ENCODE results near the gene BACH2. TPM values are rescaled to one million over a fixed set of nuclear protein-coding genes. Genes with fewer than 3 reads are reported as not detected.

The BACH2 gene
- total RNA-seq, 2 experiments from 2014 or later = 60.7 to 66.9 TPM

GRCh38 chr6:89951574-89952104, 345.0 kb downstream of the BACH2 start:
- Mint-ChIP-seq H3K27ac (peak overlapping the region; percentile 89), H3K36me3 (ENCODE audit: low read depth) (peaks cover 74% of the 10 kb centered on the region), H3K4me1 (ENCODE audit: low read depth) (peaks cover 75% of the 10 kb centered on the region), H3K4me3 (no peak overlapping the region), H3K27me3 (no peaks in the 10 kb centered on the region), H3K9me3 (no peaks in the 10 kb centered on the region)
- DNase-seq = no peak
- intact Hi-C loops (cut with micrococcal nuclease) = loop anchor here (5.0 to 10.0 kb wide), 4 partner anchors 76 to 443 kb away; no protein-coding TSS in a partner anchor
- ATAC-seq = no peak
- ChIA-PET POLR2A (interaction anchor here (0.6 to 1.3 kb wide), 5 partner anchors 9 to 159 kb away, joined by 3 to 4 read pairs (median 3); no protein-coding TSS in a partner anchor), CTCF (interaction anchor here (1.6 to 2.8 kb wide), 4 partner anchors 9 to 528 kb away, joined by 4 to 24 read pairs (median 7); no protein-coding TSS in a partner anchor)
- TF ChIP-seq, protein P1, sequence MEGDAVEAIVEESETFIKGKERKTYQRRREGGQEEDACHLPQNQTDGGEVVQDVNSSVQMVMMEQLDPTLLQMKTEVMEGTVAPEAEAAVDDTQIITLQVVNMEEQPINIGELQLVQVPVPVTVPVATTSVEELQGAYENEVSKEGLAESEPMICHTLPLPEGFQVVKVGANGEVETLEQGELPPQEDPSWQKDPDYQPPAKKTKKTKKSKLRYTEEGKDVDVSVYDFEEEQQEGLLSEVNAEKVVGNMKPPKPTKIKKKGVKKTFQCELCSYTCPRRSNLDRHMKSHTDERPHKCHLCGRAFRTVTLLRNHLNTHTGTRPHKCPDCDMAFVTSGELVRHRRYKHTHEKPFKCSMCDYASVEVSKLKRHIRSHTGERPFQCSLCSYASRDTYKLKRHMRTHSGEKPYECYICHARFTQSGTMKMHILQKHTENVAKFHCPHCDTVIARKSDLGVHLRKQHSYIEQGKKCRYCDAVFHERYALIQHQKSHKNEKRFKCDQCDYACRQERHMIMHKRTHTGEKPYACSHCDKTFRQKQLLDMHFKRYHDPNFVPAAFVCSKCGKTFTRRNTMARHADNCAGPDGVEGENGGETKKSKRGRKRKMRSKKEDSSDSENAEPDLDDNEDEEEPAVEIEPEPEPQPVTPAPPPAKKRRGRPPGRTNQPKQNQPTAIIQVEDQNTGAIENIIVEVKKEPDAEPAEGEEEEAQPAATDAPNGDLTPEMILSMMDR (IDR thresholded peaks at IDR 0.05) = no peak

DNA sequence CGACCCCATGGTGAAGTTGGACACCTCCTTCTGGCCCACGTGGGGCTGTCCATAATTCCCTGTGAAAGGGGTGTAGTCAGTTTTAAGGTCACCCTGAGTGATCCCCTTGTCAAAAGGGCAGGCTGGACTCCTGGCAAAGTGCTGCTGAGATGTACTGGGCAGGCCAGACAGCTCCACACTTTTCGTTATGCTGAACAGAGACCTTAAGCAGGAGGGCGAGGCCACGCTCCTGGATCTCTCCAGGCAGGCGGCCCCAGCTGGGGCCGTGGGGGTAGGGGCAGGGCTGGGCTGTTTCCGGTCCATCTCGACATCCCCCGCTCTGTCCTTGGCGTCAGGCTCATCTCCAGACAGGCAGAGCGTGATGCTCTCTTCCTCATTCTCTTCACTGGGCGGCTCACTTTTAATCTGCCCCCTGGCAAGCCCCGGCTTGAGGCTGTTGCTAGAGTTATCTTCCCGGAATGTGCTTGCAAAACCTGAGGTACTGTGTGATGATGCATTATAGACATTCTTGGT, 345.7 kb downstream of the BACH2 start:
- intact Hi-C loops (cut with micrococcal nuclease) = loop anchor here (5.0 to 10.0 kb wide), 4 partner anchors 76 to 444 kb away; no protein-coding TSS in a partner anchor
- Mint-ChIP-seq H3K9me3 (no peaks in the 10 kb centered on the region), H3K4me1 (ENCODE audit: low read depth) (peaks cover 75% of the 10 kb centered on the region), H3K27ac (peak overlapping the region; percentile 89), H3K4me3 (no peak overlapping the region), H3K27me3 (no peaks in the 10 kb centered on the region), H3K36me3 (ENCODE audit: low read depth) (peaks cover 73% of the 10 kb centered on the region)
- DNase-seq = no peak
- TF ChIP-seq, protein P1 (IDR thresholded peaks at IDR 0.05) = no peak
- ChIA-PET CTCF (interaction anchor here (2.8 kb wide), 1 partner anchor 10 kb away, joined by 24 read pairs; no protein-coding TSS in a partner anchor), POLR2A (interaction anchor here (0.6 to 1.0 kb wide), 2 partner anchors 129 to 160 kb away, joined by 3 read pairs; no protein-coding TSS in a partner anchor)
- ATAC-seq = no peak

DNA sequence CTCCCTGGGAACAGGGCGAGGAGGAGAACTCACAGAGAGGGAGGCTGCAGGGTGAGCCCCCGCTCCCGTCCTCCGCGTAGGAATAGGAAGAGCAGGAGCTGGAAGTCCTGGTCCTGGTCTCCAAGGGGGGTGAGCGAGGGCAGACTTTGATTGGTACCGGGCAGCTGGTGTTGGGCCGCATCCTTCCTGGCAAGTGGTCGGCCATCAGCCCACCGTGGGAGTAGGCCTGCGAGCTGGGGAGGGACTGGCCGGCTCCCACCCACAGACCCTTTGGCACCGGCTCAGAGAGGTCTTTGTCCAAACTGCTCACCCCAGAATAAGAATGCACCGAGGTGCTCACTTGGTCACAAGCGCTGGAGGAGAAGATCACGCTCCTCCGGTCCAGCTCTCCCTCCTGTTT, 346.2 kb downstream of the BACH2 start:
- DNase-seq (no peak), ATAC-seq (no peak)
- no peak overlapping the region for H3K4me3 Mint-ChIP-seq
- TF ChIP-seq, protein P1 (IDR thresholded peaks at IDR 0.05) = no peak
- POLR2A ChIA-PET = no interaction called here
- peaks cover 74% of the 10 kb centered on the region for H3K36me3 Mint-ChIP-seq (ENCODE audit: low read depth)
- no peaks in the 10 kb centered on the region for H3K9me3 Mint-ChIP-seq
- H3K27me3 Mint-ChIP-seq = no peaks in the 10 kb centered on the region
- H3K4me1 Mint-ChIP-seq (ENCODE audit: low read depth) = peaks cover 75% of the 10 kb centered on the region
- peak overlapping the region; percentile 59 for H3K27ac Mint-ChIP-seq
- CTCF ChIA-PET = interaction anchor here (2.0 to 2.8 kb wide), 2 partner anchors 10 kb away, joined by 11 to 24 read pairs; no protein-coding TSS in a partner anchor
- intact Hi-C loops (cut with micrococcal nuclease) = loop anchor here (5.0 to 10.0 kb wide), 4 partner anchors 77 to 444 kb away; no protein-coding TSS in a partner anchor

- H3K4me1 Mint-ChIP-seq (ENCODE audit: low read depth) = peaks cover 75% of the 10 kb centered on the region
- TF ChIP-seq, protein P1 (IDR thresholded peaks at IDR 0.05) = no peak
- peak overlapping the region; percentile 59 for H3K27ac Mint-ChIP-seq
- no peak for ATAC-seq
- intact Hi-C loops (cut with micrococcal nuclease) = loop anchor here (10.0 kb wide), 1 partner anchor 226 kb away; no protein-coding TSS in a partner anchor
- ChIA-PET CTCF (interaction anchor here (2.0 kb wide), 1 partner anchor 9 kb away, joined by 11 read pairs; no protein-coding TSS in a partner anchor), POLR2A (no interaction called here)
- peaks cover 74% of the 10 kb centered on the region for H3K36me3 Mint-ChIP-seq (ENCODE audit: low read depth)
- DNase-seq = no peak
- no peaks in the 10 kb centered on the region for H3K9me3 Mint-ChIP-seq
- H3K27me3 Mint-ChIP-seq = no peaks in the 10 kb centered on the region
- no peak overlapping the region for H3K4me3 Mint-ChIP-seq
These were observed 347.8 kb downstream of the BACH2 start for GRCh38 chr6:89948876-89949275.
